HEK293T (cell line): ENCODE results near the gene COL28A1.

Experiments
- ZNF384 ChIP-seq: fragments of 450-650 bp; IDR thresholded peaks from 2 replicates; pipeline ENCODE4 v1.6.1; 2016
- TF ChIP-seq, protein P1 (sequence below): fragments of 450-650 bp; IDR thresholded peaks from 2 replicates; pipeline ENCODE4 v1.6.1; 2016

- TF ChIP-seq, protein P1, sequence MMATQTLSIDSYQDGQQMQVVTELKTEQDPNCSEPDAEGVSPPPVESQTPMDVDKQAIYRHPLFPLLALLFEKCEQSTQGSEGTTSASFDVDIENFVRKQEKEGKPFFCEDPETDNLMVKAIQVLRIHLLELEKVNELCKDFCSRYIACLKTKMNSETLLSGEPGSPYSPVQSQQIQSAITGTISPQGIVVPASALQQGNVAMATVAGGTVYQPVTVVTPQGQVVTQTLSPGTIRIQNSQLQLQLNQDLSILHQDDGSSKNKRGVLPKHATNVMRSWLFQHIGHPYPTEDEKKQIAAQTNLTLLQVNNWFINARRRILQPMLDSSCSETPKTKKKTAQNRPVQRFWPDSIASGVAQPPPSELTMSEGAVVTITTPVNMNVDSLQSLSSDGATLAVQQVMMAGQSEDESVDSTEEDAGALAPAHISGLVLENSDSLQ, result no peak
- no peak for TF ChIP-seq ZNF384
Observed at GRCh38 chr7:7491044-7491443, 44.6 kb downstream of the COL28A1 start.
